Regular cardiac myocyte (primary cell): Measurements from ENCODE around the gene LRATD1. TPM values are rescaled to one million over a fixed set of nuclear protein-coding genes. Genes with fewer than 3 reads are reported as not detected.

ENCODE experiments used
- total RNA-seq: library from RNA; depleted of rRNA; stranded (reverse); fragments of >200 nt; gene quantifications from 2 replicates; pipeline ENCODE4 v1.2.3, GENCODE V29; 2014

Gene LRATD1, protein sequence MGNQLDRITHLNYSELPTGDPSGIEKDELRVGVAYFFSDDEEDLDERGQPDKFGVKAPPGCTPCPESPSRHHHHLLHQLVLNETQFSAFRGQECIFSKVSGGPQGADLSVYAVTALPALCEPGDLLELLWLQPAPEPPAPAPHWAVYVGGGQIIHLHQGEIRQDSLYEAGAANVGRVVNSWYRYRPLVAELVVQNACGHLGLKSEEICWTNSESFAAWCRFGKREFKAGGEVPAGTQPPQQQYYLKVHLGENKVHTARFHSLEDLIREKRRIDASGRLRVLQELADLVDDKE
- under 0.01 TPM in 2 replicates for total RNA-seq

DNA sequence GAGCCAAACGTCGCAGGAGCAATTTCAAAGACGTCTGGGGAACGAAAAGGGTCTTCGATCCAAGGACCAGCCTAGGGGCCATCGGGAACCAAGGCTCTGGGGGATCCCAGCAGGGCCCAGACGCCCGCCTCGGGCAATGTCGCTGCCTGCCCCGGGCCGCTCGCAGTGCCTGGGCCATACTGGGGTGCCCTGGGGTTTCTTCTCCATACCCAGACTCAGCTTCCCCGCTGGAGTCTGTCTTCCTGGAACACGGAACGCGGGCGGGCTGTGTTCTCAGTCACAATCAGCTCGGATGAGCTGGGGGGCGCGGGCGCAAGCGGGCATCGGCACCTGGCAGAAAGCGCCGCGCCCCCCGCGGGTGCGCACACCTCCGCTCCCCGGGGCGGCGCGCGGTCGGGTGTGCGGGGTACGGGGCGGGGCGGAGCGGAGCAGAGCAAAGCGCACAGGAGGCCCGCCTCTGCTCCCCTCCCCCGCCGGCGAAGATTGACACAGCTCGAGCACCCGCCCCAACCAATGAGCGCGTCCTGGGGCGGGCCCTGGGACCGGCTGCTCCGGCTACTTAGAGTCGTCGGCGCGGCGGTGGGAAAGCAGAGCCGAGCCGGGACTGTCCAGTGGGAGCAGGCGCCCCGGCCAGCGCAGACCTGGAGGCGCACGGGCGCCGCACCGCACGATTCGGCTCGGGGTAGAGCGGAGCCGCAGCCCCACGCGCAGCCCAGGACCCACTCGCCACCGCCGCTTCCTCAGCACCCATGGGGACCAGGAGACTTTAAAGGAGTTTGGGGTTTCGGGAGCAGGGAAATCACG lies at the start of gene LRATD1:
Gene LRATD1 (plus strand): TSS at position 585 of the 804 bp plus-strand sequence. CDS start 1,263 bp downstream, outside the sequence.

